ENCODE results near the gene CCDC157.
"Not testable (repeated sequence)": the region's sequence is repeated elsewhere in the genome, so short reads cannot be mapped to it uniquely, and the experiment has no call there.

CCDC157 gene

DNA sequence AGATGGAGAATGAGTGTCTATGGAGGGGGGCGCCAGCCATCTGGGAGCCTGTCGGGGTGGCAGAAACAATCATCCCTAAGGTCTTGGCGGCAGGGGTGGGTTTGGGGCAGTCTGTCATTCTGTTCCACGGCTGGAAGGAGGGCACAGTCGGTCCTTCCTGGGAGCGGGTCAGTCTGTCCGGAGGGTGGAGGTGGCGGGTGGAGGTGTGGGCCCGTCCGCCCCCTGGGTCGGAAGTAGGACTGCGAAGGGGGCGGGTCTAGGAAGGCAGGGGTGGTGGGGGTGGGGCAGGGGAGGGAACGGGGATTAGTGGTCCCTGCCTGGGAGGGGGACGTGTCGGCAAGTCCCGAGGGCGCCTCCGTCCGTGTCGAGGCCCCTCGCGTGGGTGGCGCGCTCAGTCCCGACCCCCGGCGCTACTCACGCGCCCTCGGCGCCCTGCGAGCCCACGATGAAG, 30.5 kb upstream of the CCDC157 start:
- no peak for DNase-seq (ENCODE audit: low read depth)

DNA sequence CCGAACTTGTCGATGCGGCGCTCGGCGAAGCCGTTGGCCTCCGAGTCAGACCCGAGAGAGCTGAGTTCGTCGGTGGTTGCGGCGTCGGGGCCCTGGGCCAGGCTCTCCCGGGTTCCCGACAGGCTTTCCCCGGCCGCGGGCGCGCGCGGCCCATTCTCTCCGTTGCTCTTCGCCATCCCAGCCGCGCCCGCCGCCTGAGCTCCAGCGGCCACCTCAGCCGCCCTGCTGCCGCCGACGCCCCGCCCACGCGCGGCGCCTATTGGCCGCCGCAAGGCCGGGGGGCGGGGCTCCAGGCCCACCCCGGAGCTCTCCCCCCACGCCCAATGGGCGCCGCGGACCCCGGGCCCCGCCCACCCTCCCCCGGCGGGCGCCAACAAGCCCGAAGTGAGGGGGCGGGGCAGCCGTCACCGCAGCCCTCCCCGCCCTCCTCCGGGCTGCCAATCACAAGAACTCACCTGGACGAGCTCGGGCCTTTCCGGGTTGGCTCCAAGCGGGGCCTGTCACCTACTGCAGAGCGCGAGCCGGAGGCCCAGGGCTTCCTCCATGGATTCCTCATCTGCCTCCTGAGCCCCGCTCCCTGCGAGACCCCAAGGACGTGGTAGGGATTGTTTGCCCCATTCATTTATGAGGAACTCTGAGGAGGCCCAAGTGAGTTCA, 30.0 kb upstream of the CCDC157 start, which contains the start of gene TBC1D10A:
Gene TBC1D10A (minus strand): TSS at position 236 of the 657 bp plus-strand sequence. CDS start 60 bp downstream, at position 176.
- peak; percentile 31 for DNase-seq (ENCODE audit: low read depth)

DNA sequence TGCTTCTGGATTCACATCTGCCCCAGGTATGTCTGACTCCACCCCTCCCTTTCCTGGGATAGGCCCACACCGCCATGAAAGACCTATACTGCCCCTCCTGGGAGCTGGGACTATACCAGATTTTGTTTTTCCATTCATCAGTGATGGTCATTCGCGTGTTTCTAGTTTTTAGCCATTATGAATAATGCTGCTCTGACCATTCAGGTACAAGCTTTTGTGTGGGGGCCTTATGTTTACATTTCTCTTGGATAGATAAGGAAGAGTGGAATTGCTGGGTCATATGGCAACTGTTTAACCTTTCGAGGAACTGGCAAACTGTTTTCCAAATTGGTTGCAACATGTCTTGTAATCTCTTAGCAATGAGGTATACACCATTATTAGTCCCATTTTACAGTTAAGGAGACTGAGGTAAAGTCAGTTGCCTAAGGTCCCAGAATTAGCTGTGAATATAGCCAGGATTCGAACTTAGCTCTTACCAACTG, 28.9 kb upstream of the CCDC157 start:
- DNase-seq (ENCODE audit: low read depth), result no peak

DNA sequence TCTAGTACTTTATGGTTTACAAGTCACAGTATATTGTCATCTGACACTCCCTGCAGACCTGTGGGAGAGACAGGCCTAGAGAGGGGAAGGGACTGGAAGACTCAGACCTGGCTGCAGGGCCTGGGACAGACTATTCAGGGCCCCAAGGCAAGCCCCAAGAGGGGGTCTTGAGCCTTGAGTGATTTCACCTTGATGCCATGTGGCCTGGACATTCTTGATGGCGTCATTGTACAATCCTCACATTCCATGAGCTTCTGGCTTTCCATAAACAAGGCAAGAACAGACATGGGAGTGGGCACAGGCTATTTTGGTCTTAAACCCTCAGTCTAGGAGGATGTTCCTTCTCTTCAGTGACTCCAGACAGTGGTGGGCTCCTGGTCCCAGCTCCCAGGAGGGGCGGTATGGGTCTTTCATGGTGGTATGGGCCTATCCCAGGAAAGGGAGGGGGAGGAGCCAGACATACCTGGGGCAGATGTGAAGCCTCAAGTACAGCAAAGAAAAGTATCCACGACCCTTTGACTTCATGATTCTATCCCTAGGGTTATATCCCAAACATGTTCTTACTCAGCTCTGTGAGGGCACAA, 28.2 kb upstream of the CCDC157 start:
- DNase-seq (ENCODE audit: low read depth), result no peak

DNA sequence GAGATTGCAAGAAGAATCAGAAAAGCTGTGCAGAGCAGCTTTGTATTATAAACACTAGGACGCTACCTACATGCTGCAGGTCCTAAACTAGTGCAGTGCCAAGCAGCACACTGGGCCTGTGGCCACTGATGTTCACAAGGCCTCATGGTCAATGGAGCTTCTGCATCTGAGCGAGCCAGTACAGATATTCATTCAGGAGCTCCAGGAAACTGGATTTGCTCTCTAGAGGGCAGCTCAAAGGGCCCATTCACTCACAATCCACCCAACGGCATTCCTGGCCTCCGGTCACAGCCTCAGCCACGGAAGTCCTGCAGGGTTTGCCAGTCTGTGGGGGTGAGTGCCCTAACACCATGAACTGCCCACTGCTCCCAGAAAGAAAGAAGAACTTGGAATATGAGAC, 24.3 kb upstream of the CCDC157 start:
- no peak for DNase-seq (ENCODE audit: low read depth)

DNA sequence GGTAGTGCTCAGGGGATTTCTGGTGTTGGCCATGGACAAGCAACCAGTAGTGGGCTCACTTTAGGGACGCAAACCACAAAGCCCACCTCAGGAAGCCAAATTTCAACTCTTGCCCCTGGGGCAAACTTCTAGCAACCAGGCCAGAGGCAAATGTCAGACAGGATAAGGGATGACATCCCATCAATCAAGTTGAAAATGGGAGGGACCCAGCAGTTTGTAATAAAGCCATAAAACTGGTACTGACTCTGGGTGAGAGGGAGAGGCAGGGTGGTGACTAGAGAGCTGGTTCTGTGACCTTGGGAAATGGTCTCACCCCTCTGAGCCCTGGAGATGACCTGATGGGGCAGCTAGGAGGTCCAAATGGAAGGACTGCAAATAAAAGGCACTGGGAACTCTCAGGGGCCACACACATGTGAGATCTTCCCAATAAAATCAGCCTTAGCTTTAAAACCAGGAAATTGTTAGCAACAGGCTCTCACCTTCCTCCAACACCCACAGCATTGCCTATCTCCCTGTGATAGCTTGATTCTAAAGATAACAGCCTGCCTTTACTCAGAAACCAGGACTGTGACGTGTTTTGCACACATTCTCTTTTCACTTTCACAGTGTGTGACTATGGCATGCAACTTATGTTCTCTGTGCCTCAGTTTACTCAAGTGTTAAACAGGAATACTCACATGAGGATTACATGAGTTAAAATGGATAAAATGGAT, 23.7 kb upstream of the CCDC157 start:
- DNase-seq (ENCODE audit: low read depth), result no peak

DNA sequence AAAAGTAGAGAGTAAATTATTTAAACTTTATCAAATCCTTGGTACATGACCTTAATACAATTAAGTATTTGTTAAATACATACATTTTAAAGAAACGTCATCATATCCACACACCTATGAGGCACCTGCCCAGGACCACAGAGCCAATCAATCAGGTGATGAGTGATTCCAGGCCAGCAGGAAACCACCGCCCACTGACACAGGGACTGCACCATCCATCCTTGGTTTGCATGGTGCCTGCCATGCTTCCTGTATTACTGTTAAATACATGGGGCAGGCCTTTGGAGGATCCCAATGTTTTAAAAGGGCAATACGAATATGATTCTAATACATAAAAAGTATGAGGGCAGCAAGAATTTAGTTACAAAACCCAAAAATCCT, 23.1 kb upstream of the CCDC157 start:
- no peak for DNase-seq (ENCODE audit: low read depth)

DNA sequence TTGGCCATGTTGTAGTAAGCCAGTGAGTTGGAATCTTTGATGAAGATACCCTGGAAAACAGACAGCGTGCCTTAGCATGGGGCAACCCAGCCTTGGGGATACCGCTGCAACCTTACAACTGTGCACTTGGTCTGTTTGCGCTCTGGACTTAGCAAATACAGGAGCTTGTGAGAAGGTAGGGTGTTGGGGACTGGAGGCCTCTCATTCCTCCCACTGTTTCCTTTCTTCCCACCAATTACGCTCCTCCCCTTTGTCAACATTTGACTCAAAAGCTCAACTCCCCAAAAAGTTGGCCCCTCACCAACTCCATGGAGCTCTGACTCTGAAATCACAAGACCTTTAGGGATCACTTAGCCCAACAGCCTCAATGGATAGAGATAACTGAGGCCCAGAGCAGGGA, 22.2 kb upstream of the CCDC157 start:
- no peak for DNase-seq (ENCODE audit: low read depth)

DNA sequence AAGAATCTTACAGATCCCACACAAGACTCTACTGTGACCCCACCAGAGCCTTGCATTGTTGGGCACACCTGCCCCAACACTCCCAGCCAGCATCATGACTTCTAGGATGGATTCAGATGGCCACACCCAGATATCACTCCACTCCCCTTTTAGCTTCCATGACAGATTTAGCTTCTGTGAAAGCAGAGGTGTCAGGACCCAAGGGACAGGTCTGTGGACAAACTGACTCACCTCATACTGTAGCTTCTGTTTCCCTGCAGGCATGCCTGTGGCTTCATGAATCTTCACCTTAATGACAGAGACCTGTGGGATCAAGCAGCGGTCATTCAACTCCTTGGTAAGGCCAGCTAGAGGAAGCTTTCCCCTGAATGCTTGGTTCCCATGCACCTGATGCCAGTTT, 21.6 kb upstream of the CCDC157 start:
- no peak for DNase-seq (ENCODE audit: low read depth)

DNA sequence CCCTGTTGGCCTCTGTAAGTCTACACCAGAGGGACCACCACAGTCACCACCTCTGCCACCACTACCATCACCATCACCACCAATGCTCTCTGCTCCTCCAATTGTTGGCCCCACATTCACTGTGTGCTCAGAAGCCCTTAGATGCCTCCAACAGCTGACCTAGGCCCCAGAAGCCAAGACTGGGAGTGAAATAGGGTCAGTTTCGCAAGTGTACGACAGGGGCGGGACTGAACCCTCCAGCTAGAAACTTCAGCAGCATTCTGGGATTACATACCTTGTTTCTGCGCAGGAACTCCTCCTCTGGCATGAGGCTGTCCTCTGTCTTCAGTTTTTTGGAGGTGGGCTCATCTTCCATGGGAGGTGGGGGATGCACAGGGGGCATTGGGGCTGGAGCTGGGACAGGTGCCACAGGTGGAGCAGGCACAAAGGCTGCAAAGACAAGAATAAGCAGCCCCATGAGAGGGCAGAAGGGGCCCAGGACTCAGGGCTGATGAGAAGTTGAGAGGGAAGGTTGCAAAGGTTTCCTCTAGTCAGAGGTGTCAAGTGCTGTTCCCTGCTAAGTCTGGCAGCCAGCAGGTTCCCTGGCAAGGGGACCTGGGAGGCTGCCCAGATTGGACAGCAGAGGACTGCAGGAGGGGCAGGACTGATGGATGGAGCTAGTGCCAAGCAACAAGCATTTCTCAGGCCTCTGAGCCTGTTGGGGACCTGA, 19.9 kb upstream of the CCDC157 start:
- DNase-seq (ENCODE audit: low read depth), result no peak

DNA sequence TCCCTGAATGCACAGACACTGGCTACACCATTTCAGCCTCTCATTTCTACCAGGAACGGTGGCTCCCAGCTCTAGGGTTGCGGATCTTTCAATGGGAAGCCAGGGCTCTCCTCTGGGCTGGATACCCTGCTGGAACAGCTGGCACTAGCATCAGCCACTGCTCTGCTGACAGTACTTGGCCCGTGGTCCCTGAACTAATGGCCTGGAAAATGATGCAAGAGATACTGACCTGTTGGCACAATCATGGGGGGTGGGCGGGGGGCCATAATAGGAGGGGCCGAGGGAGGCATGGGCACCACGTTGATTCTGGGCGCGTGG, 19.4 kb upstream of the CCDC157 start:
- DNase-seq (ENCODE audit: low read depth), result no peak

DNA sequence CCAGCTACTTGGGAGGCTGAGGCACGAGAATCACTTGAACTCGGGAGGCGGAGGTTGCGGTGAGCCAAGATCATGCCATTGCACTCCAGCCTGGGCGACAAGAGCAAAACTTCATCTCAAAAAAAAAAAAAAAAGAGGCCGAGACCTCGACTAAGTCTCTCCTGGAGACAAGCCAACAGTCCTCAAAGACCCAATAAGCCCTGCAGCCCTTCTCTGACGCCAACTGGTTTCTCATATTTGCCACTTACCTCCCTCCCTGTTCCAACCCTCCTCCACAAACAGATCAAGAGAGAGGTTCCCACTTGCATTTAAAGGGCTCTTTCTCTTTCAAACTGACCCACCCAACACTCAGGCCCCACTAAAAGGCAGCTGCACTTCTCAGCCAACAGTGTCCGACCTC, 18.5 kb upstream of the CCDC157 start:
- DNase-seq (ENCODE audit: low read depth), result not testable (repeated sequence)

DNA sequence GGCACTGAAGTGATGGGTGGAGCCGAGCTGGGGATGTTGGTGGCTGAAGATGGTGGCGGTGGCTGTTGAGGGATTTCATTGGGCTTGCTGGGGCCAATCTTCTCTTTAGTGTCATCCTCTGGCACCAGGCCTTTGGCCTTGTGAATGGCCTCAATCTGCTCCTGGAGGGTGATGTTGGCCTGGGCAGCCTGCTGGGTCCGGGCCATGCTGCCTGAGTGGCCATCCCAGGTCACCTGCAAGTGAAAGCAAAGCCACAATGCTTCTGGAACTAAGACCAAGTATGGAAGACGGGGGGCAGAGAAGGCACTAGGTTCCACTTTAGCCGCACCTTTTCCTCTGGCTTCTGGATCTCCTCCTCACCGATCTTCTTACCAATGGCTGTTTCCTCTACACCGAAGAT, 18.0 kb upstream of the CCDC157 start:
- no peak for DNase-seq (ENCODE audit: low read depth)

DNA sequence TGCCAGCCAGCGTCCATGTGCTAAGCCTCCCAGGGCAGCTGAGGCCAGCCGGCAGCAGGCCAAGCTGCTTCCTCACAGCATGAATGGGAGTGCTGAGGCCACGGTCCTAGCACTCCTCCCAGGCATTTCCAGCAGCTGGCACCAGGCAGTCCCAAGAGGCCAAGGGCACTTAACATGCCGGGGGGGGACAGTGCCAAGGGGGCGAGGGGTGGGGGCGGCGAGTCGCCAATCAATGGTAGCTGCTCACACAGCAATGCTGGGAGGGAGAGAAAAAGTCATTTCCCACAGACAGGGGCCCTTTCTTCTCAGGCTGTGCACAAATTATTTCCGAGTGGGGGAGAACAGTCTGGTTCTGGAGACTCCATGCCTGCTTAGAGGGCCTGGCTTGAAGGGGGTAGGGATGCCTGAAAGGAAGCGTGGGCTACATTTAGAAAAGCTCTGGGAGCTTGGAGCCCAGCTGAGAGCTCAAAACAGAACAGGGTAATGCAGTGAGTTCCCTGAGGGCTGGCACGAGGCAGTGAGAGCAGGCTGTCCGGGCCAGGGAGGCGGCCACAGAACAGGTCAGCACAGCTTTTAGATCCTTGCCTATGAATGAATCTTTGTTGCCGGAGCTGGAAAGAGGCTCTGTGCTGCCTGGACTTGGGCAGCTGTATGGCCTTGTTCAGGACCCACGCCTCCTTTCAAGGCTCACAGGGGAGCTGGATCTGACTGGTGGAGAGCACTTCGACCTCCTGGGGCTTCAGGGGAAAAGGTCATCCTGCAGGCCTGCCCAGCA, 15.7 kb upstream of the CCDC157 start:
- DNase-seq (ENCODE audit: low read depth), result no peak

DNA sequence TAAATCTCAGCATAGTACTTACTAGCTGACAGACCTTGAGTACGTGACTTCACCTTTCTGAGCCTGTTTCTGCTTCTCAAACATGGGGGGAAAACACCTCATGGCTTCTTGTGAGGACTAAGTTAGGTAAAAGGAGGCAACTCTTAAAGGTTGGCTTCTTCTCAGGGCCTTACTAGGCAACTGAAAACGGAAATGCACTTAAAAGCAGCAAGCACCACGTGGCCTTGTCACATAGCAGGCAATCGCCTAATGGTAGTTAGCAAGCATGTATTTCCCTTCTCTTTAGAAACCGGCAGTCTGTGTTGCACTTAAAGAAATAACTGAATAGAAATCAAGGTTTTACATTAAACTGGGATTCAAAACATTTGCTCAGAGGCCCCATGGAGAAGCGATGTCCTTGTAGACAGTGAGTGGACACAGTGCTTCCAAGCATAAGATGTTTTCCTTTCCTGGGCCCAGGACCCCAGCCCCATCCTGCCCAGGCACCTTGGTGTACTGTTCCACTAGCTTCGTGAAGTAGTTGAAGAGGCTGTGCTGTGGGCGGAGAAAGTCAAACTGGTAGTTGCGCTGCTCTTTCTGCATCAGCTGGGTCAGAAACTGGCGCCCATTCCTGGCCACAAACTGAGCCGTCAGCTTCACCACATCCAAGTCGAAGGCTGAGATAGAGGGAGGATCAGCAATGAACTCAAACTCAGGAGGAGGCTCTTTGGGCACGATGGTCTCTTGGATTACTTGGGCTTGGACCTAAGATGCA, 12.2 kb upstream of the CCDC157 start:
- DNase-seq (ENCODE audit: low read depth), result no peak

DNA sequence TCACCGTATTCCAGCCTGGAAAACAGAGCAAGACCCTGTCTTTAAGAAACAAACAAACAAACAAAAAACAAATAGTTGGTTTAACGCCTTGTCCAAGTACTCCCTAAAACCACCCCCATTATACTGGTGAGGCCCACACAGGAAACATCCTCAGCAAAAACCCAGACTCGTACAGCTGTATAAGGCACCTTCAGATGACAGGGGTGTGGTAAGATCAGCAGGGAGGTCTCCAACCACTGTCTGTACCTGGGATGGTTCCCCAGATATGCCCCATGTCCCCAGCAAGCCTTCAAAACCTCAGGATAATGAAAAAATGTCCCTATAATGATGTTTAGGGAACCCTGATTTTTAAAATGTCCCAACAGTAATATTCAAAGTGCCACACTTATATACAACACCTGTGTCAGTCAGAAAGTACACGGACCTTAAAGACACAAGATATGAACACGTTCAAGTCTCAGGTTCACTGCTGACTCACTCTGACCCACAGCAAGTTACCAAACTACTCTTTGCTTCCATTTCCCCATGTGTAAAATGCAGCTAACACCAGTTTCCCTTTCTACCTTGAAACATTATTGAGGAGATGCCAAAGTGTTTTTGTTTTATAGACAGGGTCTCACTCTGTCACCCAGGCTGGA, 9.4 kb upstream of the CCDC157 start:
- no peak for DNase-seq (ENCODE audit: low read depth)

DNA sequence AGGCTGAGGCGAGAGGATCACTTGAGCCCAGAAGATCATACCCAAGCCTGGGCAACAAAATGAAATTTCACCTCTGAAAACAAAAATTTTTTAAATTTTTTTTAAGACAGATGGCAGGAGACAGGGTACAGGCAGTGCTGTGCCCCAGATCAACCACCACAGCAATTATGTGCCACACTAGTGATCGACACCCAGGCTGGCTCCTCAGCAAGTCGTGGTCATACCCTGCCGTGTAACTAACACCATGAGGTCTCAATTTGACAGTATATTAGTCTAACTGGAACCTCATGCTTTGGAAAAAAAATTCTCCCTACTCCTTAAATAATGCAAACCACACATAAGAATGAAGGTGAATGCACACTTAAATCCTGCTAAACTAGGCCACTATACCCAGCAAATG, 8.4 kb upstream of the CCDC157 start:
- DNase-seq (ENCODE audit: low read depth), result no peak

DNA sequence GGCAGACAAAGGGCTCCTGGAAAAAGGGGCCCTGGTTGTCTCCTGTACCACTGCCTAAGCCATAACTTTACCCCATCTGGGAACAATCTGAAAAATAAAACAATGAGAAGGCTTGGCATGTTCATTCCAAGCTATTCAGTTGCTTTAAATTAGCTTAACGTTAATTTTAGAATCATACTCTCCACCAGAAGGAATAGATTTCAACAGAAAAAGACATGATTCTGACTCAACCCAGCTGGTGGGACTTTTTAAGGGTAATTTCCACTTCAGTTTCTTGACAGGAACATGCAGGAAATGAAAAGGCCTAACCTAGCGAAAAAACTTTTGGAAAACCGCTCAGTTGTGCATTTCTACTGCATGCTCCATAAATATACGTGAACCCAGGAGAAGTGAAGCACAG, 8.0 kb upstream of the CCDC157 start:
- DNase-seq (ENCODE audit: low read depth), result no peak

DNA sequence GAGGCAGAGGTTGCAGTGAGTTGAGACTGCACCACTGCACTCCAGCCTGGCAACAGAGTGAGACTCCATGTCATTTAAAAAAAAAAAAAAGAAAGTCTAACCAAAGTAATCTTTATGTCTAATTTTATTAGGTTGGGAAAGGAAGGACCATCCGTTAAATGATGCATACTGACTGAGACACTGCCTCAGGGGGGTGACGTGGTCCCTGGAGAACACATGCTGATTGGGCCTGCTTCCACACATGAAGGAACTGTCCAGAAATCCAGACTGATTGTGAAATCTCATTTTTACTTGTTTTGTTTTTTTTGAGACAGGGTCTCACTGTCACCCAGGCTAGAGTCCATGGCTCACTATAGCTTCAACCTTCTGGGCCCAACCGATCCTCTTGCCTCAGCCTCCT, 5.6 kb upstream of the CCDC157 start:
- no peak for DNase-seq (ENCODE audit: low read depth)

DNA sequence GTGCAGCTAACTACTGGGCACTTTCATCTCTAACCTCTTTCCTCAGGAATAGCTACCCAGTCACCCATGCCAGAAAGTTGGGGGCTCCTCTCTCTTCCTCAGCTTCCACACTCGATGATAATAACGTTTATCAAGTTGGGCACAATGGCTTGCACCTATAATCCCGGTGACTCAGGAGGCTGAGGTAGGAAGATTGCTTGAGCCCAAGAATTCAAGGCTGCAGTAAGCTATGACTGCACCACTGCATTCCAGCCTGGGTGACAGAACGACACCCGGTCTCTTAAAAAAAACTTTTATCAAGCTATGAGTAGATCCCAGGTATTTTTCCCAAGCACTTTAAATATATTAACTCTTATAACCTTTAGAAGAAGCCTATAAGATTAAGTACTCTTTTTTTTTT, 2.2 kb upstream of the CCDC157 start:
- no peak for DNase-seq (ENCODE audit: low read depth)

DNA sequence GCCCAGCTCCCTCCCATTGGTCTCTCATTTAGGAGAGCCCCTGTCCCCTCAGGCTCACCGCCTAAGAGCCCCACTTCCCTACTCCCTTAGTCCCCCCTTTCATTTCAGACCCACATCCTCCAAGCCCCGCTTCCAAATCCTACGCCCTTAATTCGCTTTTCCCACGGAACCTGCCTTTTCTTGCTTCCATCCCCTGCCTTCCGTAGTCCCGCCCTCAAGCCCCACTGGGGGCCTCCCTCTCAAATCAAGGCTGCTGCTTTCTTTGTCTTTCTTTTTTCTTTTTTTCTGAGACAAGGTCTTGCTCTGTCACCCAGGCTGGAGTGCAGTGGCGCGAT, 396 bp downstream of the CCDC157 start:
- DNase-seq (ENCODE audit: low read depth), result no peak
